Measurements from ENCODE around the gene FUT2.
"Not testable (repeated sequence)": the region's sequence is repeated elsewhere in the genome, so short reads cannot be mapped to it uniquely, and the experiment has no call there.

The FUT2 gene

DNA sequence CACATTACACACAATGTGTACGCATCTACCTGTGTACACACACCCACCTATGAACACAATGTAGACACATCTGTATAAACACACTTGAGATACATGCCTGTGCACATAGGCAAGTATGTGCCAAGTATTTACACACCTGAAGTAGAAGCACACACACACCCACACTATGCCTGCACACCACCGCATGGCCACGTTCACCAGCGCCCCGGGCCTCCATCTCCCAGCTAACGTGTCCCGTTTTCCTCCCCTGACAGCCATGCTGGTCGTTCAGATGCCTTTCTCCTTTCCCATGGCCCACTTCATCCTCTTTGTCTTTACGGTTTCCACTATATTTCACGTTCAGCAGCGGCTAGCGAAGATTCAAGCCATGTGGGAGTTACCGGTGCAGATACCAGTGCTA is 6.9 kb downstream of the FUT2 start:
- no peak for DNase-seq (ENCODE audit: low read depth in 2 of 2)

DNA sequence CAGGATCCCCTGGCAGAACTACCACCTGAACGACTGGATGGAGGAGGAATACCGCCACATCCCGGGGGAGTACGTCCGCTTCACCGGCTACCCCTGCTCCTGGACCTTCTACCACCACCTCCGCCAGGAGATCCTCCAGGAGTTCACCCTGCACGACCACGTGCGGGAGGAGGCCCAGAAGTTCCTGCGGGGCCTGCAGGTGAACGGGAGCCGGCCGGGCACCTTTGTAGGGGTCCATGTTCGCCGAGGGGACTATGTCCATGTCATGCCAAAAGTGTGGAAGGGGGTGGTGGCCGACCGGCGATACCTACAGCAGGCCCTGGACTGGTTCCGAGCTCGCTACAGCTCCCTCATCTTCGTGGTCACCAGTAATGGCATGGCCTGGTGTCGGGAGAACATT is 7.5 kb downstream of the FUT2 start:
- no peak for DNase-seq (ENCODE audit: low read depth in 2 of 2)

DNA sequence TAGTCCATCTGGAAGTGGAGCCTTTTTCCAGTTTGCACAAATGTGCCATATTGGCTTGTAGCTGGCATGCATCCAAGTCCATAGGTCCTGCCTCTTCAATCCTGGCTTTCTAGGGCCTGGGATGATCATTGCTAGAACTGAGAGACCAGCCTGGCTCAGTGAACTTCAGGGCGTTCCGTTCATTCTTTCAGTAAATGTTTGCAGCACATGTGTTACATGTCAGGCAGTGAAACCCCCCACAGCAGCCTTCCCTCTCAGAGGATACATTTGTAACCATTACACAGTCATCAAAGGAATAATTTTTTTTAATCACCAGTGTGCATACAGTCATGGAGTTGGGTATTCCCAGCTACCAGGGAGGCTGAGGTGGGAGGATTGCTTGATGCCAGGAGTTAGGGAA is 9.7 kb downstream of the FUT2 start:
- no peak for DNase-seq (ENCODE audit: low read depth in 2 of 2)

DNA sequence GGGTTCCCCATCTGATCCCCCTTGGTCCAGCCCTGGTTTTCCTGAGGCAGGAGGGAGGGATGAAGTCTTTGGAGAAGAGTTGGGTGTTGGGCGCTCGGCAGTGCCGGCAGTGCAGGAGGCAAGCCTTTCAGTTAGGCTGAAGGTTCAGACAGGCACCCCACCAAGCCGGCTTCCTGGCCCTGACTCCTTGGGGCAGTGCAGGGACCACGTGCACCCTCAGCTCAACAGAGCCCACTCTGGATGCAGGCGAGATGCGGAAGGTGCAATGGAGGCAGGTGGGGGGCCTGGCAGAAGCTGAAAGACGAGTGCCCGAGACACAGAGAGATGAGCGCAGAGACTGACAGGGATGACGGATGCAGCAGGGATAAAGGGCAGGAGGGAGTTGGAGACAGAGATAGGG is 12.7 kb downstream of the FUT2 start:
- DNase-seq (ENCODE audit: low read depth in 2 of 2), result no peak

DNA sequence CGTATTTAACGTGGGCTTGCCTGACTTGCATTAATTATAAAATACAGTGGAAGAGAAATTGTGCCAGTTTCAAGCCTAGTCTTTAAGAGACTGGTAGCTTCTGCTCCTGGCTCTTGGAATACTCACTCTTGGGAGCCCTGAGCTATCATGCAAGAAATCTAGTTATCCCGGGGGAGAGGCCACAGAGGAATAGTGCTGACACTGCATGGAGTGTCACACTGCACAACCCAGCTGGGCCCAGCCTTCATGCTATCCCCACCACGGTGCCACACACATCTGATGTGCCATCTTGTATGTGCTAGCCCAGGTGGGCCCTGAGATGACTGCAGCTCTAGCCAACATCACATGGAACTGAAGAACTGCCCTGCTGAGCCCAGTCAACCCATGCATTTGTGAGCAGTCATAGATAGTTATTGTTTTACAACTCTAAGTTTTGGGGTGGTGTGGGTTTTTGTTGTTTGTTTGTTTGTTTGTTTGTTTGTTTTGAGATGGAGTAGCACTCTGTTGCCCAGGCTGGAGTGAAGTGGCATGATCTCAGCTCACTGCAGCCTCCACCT is 15.4 kb downstream of the FUT2 start:
- no peak for DNase-seq (ENCODE audit: low read depth in 2 of 2)

DNA sequence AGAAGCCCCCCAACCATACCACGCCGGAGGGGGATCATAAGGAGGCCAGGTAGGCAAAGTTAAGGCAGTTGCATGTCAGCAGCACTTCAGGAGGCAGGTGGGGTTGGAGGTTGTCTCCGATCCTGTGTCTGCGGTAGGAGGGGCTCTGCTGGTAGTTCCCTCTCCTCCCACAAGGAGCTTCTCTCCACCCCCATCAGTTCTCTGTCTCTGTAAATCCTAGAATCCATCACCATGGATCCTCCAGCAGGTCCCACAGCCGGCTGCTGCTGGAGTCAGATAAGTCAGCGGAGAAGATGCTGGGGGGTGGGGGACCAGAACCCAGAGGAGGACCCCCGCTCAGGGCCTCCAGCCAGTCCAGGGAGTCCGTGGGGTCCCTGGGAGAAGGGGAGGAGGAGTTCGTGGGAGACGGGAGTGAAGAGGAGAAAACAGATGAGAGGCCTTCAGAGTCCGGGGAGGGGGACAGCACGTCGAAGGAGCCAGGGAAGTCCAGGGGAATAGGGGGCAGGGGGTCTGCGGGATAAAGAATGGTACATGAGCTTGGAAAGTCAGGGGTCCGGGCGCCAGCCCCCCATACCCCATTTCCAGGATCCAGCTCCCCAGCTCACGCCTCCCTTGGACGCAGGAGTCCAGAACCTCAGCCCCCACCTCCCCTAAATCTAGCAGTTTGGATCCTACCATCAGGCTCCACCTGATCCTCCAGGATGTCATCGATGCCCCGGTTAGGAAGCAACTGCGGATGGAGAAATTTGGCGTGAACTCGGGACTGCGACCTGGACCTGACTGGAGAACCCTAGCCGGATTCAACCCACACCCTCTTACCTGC is 17.5 kb downstream of the FUT2 start:
- no peak for DNase-seq (ENCODE audit: low read depth in 2 of 2)

DNA sequence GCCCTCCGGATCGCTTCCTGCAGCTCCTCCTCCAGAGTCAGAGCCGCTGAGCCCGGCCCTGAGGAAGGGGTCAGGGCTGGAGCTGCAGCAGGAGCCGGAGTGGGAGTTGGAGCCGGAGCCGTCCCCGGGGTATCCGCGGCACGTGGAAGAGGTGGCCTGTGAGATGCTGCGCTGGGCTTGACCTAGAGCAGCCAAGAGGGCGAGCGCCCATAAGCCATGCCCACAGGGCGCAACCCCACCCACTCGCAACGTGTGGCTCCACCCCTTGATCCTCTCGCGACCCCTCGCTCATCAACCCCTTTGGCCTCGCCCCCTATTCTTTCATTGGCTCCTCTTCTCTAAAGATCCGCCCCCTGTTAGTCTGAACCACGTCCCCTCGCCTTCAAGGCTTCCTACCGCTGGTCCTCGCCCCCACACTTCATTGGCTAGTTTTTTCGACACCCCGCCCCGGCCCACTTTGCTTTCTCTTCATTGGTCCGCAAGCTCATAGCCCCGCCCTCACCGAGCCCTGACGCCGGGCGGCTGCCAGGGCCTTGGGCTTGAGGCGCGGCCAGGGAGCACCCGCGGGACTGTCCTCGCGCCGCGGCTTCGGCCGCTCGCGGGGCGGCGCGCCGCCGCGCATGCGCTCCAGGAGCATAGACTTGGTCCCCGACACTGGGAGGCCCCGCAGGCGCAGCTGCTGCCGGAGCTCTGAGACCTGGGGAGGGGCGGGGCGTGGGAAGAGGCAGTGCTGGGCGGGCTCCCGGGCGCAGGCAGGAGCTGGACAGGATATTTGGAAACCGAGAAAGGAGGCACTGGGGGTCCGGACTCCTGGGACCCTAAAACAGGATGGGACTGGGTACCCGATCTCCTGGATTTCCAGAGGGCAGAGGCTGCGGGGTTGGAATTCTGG is 18.3 kb downstream of the FUT2 start:
- peak; percentile 98 for DNase-seq (ENCODE audit: low read depth in 2 of 2)

DNA sequence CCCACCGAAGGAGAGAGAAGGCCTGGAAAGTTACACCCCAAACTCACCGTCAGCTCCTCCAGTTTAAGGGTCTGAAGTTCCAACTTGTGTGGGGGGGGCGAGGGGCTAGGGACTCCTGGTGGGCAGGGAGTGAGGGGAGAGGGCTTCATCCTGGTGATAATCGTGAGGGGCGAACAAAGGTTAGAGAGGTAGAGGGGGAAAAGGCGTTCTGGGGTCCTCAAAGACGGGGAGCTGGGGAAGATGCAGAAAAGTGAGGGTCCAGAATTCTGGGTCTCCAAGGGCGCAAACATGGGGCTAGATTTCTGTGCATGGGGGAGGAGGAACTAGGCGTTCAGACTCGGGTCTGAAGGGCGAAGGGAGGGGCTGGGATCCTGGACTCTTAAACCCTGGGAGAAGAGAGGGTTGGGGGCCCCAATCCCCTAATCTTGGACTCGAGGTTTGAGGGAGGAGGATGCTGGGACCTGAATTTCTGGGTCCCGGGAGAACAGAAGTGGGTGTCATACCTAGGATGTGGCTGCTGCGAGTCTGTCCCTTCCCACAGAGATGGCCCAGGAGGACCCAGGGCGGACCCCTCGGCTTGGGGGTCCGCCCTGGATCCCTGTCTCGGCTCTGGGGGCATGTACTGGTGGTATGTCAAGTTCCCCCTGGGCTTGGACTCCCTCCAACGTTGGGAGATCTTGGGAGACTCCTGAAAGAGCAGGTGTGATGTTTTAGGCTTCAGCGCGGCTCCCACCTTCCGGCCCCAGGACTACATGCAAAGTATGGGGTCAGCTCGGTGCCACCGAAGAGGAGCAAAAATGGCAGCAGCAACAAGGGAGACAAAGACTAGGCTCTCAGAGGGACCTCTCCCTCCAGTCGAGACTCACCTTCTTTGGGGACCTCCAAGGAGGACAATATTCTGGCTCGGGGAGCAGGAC is 19.2 kb downstream of the FUT2 start:
- no peak for DNase-seq (ENCODE audit: low read depth in 2 of 2)

DNA sequence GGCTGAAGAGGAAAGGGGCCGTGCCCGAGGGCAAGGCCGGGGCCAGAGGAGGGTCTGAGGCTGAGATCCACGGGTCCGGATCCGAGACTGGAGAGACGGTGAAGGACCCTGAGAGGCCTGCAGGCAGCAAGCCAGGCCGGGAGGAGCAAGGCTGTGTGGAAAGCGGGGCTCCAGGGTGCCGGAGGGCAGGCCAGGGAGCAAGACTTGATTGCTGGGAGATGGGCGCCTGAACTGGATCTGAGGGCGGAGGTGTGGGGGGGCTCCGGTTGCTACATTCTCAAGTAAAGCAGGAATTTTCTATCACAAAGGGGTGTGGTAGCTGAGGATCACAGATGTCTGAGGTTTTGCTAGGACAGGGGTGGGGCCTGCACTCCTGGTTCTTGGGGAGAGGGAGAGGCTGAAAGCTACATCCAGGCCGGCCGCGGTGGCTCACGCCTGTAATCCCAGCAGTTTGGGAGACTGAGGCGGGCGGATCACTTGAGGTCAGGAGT is 20.0 kb downstream of the FUT2 start:
- DNase-seq (ENCODE audit: low read depth in 2 of 2), result no peak

DNA sequence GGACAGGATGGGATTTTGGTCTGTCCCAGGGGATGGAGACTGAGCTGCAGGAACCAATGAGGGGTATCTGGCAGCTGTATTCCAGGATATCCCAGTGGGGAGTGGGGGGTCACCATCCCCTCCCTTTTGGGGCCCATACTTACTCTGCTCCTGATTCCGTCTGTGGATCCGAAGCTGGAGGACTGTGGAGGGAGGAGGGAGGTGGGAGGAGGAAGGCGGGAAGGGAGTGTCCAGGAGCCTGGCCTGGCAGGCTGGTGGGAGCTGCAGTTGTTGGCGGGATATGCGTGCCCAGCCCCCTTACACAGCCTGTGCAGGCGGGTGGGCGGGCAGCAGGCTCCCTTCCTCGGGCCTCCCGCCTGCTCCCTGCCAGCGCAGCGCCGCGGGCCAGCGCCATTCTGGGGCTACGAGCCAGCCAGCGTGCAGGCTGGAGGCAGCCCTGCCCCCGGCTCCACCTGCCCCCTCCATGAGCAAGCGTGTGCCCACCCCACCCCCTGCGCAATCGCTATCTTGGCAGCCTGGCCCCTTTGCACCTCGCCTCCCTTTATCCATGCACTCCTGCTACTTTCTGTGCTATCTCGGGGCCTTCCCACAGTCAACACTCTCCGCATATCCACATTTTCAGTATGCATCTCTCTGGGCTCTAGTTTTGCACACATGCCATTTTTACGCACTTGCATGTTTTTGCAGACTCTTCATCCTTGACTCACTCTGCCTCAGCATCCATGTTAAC is 21.0 kb downstream of the FUT2 start:
- no peak for DNase-seq (ENCODE audit: low read depth in 2 of 2)

DNA sequence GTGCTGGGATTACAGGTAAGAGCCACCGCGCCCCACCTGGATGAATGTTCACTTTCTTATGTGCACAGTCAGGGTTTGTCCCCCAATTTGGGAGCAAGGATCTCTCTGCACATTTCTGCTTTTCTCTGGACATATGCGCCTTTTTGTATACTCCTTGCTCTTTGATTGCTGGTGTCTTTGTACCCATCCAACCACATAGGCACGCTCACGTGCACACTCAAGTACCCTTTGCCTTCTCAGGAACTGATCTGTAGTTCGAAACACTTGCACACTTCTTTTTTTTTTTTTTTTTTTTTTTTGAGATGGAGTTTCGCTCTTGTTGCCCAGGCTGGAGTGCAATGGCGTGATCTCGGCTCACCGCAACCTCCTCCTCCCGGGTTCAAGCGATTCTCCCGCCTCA is 22.3 kb downstream of the FUT2 start:
- DNase-seq (ENCODE audit: low read depth in 2 of 2), result not testable (repeated sequence)

DNA sequence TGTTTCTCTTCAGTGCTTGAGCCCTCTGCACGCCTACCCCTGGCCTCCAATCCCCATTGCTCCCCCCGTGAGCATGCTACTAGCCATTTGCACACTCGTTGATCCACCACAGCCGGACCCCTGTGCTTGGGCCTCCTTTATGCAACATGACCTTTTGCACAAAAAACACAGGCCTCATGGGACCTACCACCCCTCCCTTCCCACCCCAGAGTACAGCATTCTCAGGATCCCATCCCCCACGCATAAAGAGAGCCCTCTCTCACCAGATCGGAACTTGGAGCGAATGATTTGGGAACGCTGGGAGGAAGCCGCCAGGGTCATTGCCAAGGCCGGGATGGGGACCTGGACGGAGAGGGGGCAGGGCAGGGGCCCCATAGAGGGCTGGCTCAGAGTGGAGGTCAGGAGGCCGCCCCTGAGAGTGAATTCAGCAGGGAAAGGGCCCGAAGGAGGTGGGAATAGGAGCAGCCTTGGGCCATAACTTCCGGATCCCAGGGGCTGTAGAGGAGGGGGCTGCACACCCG is 23.0 kb downstream of the FUT2 start:
- DNase-seq (ENCODE audit: low read depth in 2 of 2), result no peak

DNA sequence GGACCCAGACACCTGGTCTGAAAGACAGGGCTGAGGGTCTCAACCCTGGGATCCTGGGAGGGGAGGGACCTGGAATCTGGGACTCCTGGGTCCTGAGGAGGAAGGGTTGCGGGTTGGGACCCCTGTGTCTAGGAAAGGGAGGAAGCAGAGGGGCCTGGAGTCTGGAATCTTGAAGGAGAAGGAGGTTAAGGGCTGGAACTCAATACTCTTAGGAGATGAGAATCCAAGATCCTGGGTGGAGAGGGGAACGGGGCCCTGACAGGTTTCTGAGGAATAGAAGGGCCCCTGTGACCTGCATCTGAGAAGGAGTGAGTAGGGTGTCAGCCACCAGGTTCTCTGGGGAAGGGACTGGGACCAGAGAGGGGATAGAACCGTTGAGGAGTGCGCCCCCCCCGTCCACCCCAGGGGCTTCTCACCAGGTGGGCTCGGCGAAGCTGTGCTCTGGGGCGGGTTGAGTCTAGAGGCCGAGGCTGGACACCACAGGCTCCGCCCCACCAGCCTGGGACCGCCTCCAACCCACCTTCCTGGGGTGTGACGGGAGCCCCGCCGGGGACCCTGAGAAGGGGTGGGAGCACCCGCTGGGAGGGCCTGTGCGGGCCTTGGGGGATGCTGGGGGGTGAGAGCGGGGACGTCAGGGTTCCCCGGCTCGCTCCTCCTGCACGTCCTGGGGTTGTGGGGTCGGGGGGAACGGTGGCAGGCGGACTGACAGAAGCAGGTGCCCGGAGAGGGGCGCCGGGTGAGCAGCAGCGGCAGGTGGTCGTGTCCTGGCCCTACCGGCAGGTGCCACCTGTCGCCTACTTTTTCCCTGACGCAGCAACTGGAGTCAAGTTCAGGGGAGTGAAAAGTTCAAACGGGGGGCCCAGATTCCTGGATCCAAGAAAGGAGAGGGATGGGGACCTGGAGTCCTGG is 23.7 kb downstream of the FUT2 start, which contains the start of gene MAMSTR:
Gene MAMSTR, minus strand, starts transcription at position 463 of the 909 bp plus-strand sequence. CDS start 694 bp downstream, outside the sequence.
- DNase-seq (ENCODE audit: low read depth in 2 of 2), result no peak

DNA sequence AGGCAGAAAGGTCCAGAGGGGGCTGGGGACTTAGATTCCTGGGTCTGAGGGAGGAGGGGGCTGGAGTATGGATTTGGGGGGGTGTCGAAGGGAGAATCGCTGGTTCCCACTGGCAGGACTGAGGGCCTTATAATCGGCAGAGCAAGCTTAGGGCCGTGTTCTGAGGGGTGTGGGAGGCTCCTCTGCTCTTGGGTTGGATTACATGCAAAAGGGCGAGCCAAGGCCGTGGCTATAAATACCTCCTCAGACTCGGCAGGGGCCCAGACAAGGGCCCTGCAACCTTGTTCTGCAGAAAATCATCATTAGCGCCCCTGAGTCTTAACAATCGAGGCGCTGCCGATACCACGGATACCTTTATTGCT is 24.5 kb downstream of the FUT2 start:
- DNase-seq (ENCODE audit: low read depth in 2 of 2), result no peak

DNA sequence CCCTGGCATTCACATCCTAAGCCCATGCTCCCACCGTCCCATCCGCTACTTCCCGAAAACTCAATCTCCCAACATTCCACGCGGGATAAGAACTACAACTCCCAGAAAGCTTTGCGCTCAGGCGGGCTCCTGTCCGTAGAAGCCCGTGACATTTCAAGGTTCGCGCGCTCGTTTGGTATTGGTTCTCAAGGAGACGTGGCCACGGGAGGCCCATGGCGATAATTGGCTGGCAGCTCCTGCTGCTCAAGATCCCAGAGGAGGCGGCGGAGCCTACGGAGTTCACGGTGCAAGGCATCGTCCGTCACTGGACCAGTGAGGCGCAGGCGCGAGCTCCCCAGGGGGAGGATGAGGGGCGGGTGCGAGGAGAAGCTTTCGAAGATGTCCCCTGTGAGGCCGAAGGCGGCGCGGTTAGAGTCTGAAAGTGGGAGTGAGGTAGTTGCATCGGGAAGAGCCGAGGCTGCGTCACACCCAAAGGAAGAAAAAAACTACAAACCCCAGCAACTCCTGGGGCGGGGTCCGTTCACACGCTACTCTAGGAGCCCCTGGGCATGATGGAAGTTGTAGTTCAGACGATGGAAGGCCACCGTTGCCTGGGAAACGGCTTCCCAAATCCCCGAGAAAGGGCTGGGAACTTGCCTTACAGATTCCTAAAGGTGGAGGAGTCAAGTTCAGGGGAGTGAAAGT is 25.0 kb downstream of the FUT2 start:
- DNase-seq (ENCODE audit: low read depth in 2 of 2), result peak; percentile 86 to 91

DNA sequence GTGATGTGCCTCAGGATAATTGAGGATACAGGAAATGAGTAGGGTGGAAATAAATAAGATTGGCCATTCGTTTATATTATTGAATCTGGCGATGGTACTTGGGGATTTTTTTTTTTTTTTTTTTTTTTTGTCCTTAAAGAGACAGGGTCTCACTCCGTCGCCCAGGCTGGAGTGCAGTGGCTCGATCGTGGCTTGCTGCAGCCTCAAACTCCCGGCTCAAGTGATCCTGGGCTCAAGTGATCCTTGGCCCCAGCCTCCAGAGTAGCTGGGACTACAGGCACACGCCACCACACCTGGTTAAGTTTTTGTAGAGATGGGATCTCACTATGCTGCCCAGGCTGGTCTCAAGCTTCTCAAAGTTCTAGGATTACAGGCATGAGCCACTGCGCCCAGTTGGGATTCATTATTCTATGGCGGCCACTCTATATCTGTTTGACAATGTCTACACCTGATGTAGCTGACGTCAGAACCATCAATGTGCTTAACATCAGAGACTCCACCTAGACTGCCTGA is 26.5 kb downstream of the FUT2 start:
- DNase-seq (ENCODE audit: low read depth in 2 of 2), result no peak

DNA sequence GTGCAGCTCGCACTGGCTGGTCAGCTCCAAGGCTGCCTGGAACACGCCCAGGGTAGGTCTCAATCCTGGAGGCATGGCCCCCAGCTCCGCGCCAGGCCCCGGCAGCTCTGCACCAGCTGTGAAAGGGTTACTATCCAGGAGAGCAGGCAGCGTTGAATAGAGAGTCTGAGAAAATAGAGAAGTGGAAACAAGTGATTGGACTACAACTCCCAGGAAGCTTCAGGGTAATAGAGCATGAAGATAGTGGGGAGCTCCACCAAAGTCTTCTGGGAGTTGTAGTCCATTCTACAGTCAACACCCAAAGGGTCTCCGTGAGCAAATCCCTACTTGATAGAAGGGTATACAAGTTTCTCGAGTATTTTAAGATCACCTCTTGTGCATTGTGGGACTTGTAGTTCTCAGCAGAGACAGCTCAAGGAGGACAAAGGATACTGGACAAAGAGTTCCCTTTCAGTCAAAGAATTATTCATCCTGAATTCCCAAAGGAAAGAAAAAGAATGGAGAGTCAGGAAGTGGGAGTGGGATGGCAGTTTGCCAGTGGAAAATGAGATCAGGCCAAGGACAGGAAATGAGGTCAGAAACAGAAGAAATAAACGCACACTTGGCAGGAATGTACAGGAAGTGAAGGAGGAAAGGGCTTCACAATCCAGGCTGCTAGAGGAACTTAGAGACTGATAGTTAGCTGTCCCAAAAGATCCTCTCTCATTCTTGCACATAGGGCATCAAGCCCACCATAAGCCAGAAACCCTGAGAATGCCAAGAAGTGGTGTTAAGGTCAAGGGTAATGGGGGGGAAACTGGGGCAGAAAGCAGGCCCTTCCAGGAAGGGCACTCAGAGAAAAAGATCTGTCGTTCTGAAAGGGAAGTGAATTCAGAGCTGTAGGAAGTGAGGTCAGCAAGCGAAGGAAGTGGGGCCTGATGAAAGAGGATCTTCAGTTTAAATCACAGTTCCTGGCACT is 29.3 kb downstream of the FUT2 start:
- DNase-seq (ENCODE audit: low read depth in 2 of 2), result no peak
